Left lung (tissue), 10 donors: ENCODE measurements around the gene UBE2I. TPM values are rescaled to one million over a fixed set of nuclear protein-coding genes. Genes with fewer than 3 reads are reported as not detected.

Experiments used
- ATAC-seq: fragments of 200-7000 bp; cut with Tn5 transposase; one replicate; pipeline ENCODE4 v1.9.1; 2020; ENCODE audit warnings: moderate library complexity
- DNase-seq, 4 donors: peaks; one replicate each; pipeline ENCODE4 v3.0.0-alpha.2; 2013 to 2020
- H3K27ac ChIP-seq, 2 donors: fragments of 200-600 bp; sonication (generic) in 1 of 2; one replicate each; pipeline versions ENCODE4 v1.5.0 to v1.8.0; 2020 to 2021
- H3K27me3 ChIP-seq, 2 donors: fragments of 200-600 bp; sonication (generic) in 1 of 2; one replicate each; pipeline versions ENCODE4 v1.5.0 to v1.8.0; 2020 to 2021
- H3K36me3 ChIP-seq, 2 donors: fragments of 200-600 bp; sonication (generic) in 1 of 2; one replicate each; pipeline versions ENCODE4 v1.5.0 to v1.8.0; 2020 to 2021
- H3K4me1 ChIP-seq, 2 donors: fragments of 200-600 bp; one replicate each; pipeline ENCODE4 v1.8.0; 2021
- H3K4me3 ChIP-seq, 2 donors: fragments of 200-600 bp; sonication (generic) in 1 of 2; one replicate each; pipeline versions ENCODE4 v1.5.0 to v1.8.0; 2020 to 2021; ENCODE audit warnings: mild to moderate bottlenecking in 1 of 2
- H3K9me3 ChIP-seq, 2 donors: fragments of 200-600 bp; sonication (generic) in 1 of 2; one replicate each; pipeline versions ENCODE4 v1.5.0 to v1.8.0; 2020 to 2021
- CTCF ChIP-seq, 2 donors: fragments of 200-600 bp; sonication (generic) in 1 of 2; IDR thresholded peaks; one replicate each; pipeline versions ENCODE4 v1.5.0 to v1.8.0; 2021; ENCODE audit warnings: antibody characterized with exemption in 2 of 2
- intact Hi-C, 2 donors: fragments of 100-400 bp; cut with DNase I; formaldehyde crosslinking; loops; one replicate each; pipeline versions ENCODE4 v1.11.2 to v1.14.2; 2022
- polyA plus RNA-seq, 6 donors: library from polyadenylated mRNA; unstranded; fragments of 120-200 nt; gene quantifications; one replicate each; pipeline ENCODE4 v1.2.1, GENCODE V29; 2013; ENCODE audit not compliant: insufficient read length in 6 of 6
- total RNA-seq, 2 donors: library from RNA; stranded (reverse); fragmentation: NEBNext Ultra II Directional; extraction: Animal tissue kit (Norgen Biotek cat#: 25700); gene quantifications; one replicate each; pipeline ENCODE4 v1.2.1, GENCODE V29; 2021
- donor health status: DM: no; HTN: yes; CAD: no.
- donor health status: DM: no; HTN: no; CAD: no.

UBE2I gene
- total and polyA plus RNA-seq, 8 donors, result 89.0 to 188 (median 142) TPM

- no peak for ATAC-seq
- TF ChIP-seq CTCF (IDR thresholded peaks at IDR 0.05), result no peak
- Histone ChIP-seq H3K4me1 (no peaks in the 10 kb centered on the region), H3K36me3 (peaks cover 0 to 82% of the 10 kb centered on the region in 2 donors), H3K27me3 (no peaks in the 10 kb centered on the region), H3K9me3 (no peaks in the 10 kb centered on the region), H3K27ac (no peak overlapping the region), H3K4me3 (no peak overlapping the region)
- intact Hi-C loops, result no loop called here
- DNase-seq, result no peak
Observed at GRCh38 chr16:1324286-1324826, 14.9 kb downstream of the UBE2I start.

- Histone ChIP-seq H3K4me3 (no peak overlapping the region), H3K4me1 (no peaks in the 10 kb centered on the region), H3K9me3 (peaks cover 0 to 3% of the 10 kb centered on the region in 2 donors), H3K36me3 (peaks cover 0 to 73% of the 10 kb centered on the region in 2 donors), H3K27ac (no peak overlapping the region), H3K27me3 (no peaks in the 10 kb centered on the region)
- TF ChIP-seq CTCF (IDR thresholded peaks at IDR 0.05), result no peak
- intact Hi-C loops, result no loop called here
- no peak for DNase-seq
- no peak for ATAC-seq
Observed at GRCh38 chr16:1325261-1325660, 15.8 kb downstream of the UBE2I start.

GRCh38 chr16:1325673-1326371, 16.4 kb downstream of the UBE2I start:
- Histone ChIP-seq H3K27ac (no peak overlapping the region), H3K27me3 (peaks cover 0 to 5% of the 10 kb centered on the region in 2 donors), H3K36me3 (peaks cover 0 to 67% of the 10 kb centered on the region in 2 donors), H3K4me3 (no peak overlapping the region), H3K9me3 (peaks cover 0 to 8% of the 10 kb centered on the region in 2 donors), H3K4me1 (no peaks in the 10 kb centered on the region)
- DNase-seq, result no peak
- no peak for TF ChIP-seq CTCF (IDR thresholded peaks at IDR 0.05)
- intact Hi-C loops, result no loop called here
- no peak for ATAC-seq

GRCh38 chr16:1326391-1326790, 17.0 kb downstream of the UBE2I start:
- Histone ChIP-seq H3K4me1 (peaks cover 0 to 5% of the 10 kb centered on the region in 2 donors), H3K27ac (no peak overlapping the region), H3K36me3 (peaks cover 0 to 61% of the 10 kb centered on the region in 2 donors), H3K27me3 (peaks cover 0 to 10% of the 10 kb centered on the region in 2 donors), H3K4me3 (no peak overlapping the region), H3K9me3 (peaks cover 0 to 9% of the 10 kb centered on the region in 2 donors)
- no peak for ATAC-seq
- TF ChIP-seq CTCF (IDR thresholded peaks at IDR 0.05), result no peak
- no peak for DNase-seq
- intact Hi-C loops, result no loop called here

- peaks cover 0 to 9% of the 10 kb centered on the region in 2 donors for H3K9me3 ChIP-seq
- no peak for ATAC-seq
- H3K4me1 ChIP-seq, result peaks cover 0 to 11% of the 10 kb centered on the region in 2 donors
- H3K4me3 ChIP-seq, result no peak overlapping the region
- no peak for DNase-seq
- H3K36me3 ChIP-seq, result peaks cover 0 to 55% of the 10 kb centered on the region in 2 donors
- H3K27me3 ChIP-seq, result peaks cover 3 to 17% of the 10 kb centered on the region in 2 donors
- no peak overlapping the region for H3K27ac ChIP-seq
- intact Hi-C loops, result no loop called here
- no peak for TF ChIP-seq CTCF (IDR thresholded peaks at IDR 0.05)
Observed at GRCh38 chr16:1326946-1327618, 17.6 kb downstream of the UBE2I start.
